ENCODE data around the gene PALS2.

GRCh38 chr7:24573554-24574338 lies 494 bp downstream of the PALS2 start:
- TF ChIP-seq CTCF (IDR thresholded peaks at IDR 0.05): no peak
- no peak for TF ChIP-seq NR2C2 (CRISPR knock-in tag; IDR thresholded peaks at IDR 0.05)
- TF ChIP-seq JUN (CRISPR knock-in tag; IDR thresholded peaks at IDR 0.05): no peak
- no peak for TF ChIP-seq AFF4 (CRISPR knock-in tag; IDR thresholded peaks at IDR 0.05; ENCODE audit: borderline replicate concordance)

All from WTC11 (cell line).